GM21825 (cell line): ENCODE results near the gene KL.

Source experiments
- ATAC-seq: cut with Tn5 transposase; IDR thresholded peaks from one replicate; pipeline ENCODE4 v1.9.1; 2021; ENCODE audit warnings: mild to moderate bottlenecking, moderate library complexity; ENCODE audit not compliant: unreplicated experiment

KL gene

DNA sequence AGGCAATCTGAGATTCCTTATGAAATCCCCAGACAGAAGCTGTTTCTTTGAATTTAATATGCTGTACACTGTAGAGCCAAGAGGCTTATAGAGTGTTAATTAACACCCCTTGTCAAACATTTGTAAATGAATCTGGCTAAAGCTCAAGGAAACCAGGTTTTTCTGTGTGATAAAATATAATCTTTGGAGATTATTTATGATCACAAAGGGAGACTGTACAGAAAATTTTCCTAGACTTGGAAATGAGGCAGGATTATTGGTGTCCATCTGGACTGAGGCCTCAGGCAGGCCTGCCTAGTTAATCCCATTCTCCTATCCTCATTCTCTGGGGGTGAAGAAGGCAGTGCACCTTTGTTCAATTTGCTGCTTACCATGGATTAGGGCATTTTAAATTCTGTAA lies 17.8 kb downstream of the KL start:
- ATAC-seq, result no peak

DNA sequence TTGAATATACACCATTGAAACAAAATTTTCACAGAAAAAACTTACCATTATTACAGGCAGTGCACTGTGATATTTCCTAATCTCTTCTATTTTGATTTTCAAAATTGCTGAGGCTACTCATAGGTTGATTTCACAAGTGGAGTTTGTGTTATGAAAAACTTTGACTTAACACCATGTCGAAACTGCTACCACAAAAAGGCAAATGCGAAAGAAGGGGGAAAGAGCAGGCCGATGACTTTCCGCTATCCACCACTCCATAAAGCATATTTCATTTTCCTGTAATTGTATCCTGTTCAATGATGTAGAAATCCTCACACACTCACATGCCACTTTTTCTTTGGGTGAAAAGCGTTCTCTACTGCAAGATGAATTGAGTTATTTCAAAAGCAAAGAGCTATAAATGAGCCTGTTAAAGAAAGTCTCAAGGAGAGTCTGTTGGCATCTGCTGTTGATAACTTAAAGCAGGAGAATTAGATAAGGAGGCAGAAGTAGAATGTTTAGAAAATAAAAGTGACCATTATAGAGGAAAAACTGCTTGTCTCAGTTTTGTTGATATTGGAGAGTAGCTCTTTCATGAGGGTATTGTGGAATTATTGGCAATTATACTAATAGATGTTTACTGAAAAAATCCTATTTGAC lies 18.8 kb downstream of the KL start:
- ATAC-seq, result no peak

DNA sequence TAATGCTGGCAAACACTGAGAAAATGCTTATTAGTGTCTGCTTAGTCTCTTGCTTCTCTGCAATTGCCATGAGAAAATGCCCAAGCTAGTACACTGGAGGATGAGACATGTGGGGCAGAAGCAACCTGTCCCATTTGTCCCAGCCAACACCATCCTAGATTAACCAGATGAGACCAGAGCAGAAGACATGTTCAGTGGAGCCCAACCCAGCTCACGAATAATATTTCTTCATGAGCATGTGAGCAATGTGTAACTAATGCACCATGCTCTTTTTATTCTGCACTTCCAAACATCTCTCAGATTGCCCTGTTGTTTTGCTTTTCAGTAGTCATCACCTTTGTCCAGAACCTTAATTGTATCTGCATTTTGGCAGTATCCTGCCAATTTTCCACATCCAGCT lies 21.4 kb downstream of the KL start:
- no peak for ATAC-seq

DNA sequence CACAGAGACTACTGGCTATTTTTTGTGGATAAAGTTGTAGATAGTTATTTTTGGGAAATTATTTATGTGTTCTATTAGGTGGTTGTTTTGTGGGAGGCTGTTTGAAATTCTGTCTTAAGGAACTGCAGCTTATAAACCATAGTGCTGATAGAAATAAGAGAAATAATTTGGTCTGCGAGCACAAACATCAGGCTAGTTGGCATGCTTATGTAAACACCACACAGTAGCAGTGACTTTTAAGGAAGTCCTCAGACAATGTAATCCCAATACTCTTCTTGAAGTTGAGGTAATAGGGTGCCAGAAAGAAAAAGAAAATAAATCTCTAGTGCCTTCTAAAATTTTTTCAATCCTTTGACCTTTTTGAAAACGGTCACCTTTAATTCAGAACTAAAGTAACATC lies 23.9 kb downstream of the KL start:
- no peak for ATAC-seq

DNA sequence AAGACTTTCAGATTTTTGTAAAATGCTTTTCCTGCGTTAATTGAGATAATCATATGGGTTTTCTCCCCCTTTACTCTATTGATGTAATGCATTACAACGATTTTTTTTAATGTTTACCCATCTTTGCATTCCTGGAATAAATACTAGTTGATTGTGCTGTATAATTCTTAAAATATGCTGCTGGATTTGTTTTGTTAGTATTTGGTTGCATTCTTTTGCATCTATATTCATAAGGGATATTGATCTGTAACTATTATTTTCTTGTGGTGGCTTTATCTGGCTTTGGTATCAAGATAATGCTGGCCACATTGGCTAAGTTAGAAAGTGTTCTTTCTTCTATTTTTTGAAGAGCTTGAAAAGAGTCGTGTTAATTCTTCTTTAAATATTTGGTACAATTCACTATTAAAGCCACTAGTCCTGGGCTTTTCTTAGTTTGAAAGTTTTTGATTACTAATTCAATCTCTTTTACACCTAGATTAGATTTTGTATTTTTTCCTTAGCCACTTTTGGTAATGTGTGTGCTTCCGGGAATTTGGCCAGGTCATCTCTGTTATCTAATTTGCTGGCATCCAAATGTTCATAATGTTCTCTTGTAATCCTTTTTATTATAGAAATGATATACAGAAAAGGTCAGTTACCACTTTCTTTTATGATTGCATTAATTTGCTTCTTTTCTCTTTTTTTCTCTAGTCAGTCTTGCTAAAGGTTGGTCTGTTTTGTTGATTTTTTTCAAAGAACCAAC lies 29.8 kb downstream of the KL start:
- ATAC-seq, result no peak

DNA sequence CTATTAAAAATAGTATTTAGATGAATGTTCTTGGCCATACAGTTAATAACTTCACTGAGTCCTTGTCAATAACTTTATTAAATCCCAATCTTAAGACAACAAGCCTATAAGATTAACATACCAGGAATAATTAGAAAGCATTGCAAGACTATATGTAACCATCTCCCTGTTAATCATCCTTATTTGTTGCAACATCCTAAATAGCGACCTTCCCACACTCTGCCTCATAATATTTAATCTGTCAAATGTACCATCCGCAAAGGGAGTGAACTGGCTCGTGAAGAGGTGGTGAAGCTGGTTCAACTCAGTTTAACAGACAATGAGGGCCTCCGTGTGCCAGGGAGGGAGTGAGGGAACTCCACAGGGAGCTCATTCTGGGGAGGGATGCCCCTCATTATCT lies 33.9 kb downstream of the KL start:
- ATAC-seq, result no peak

DNA sequence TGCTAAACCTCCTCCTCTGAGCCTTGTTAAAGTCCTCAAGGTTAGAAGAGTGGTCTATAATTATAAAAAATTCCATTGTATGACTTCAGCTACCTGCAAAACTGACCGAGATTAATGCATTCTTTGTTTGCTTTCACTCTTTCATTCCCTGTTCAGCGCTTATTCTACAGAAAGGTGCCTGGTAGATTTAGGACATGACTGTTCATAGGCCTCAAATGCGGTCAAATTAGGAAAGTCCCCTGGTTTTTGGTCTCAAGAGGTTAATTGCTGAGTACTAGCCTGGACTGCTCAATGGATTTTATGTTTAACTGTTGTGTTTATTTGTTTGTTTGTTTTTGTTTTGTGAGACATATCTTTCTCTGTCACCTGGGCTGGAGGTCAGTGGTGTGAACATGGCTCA lies 35.4 kb downstream of the KL start:
- no peak for ATAC-seq

DNA sequence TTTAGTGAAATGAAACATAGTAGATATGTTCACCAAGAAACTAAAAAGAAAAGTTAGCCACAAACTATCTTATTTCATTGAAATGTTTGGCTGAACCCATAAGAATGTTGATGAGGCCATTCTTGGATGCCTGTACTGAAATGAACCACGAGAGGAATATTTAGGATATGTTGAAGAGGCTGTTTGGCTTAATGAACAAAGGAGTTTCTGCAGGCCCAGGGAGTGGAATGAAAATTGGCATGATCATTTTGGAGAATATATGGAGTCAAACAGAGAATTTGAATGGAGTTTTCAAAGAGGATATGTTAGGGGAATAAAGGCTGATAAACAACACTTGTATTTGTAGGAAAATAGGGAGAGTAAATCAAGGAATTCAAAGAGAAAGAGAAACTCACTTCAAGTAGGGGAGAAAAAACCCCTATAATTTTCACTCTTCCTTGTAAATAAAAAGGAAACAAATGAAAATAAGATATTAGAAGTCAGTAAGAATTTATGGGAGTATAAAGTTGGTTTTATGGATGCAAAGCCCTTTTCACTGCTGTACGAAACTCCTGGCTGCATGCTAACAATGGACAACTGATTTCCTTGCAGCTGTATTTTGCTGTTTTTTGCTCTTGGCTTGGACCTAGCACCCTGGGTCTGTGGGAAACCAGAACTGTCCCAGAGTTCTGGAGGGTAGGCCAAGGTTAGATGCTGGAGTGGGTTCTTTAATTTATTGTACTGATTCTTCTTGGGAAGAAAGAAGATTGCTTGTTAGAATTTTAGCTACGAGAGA lies 36.5 kb downstream of the KL start:
- no peak for ATAC-seq

DNA sequence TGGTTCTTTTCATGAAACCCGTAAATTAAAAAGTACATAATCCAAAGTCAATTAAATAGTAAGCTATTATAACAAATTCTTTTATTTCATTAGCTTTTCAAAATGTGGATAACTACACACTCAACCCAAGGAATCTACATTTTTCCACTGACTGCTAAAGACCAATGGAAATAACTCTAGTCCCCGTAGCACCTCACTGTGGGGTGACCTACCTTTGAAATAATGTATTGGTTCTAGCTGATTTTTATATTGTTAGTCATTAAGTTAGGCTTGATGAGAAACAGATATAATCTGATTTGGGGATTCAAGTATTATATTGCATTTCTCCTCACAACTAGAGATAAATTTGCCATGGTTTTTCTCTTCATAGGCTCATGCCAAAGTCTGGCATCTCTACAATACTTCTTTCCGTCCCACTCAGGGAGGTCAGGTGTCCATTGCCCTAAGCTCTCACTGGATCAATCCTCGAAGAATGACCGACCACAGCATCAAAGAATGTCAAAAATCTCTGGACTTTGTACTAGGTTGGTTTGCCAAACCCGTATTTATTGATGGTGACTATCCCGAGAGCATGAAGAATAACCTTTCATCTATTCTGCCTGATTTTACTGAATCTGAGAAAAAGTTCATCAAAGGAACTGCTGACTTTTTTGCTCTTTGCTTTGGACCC lies 37.3 kb downstream of the KL start:
- ATAC-seq, result no peak

DNA sequence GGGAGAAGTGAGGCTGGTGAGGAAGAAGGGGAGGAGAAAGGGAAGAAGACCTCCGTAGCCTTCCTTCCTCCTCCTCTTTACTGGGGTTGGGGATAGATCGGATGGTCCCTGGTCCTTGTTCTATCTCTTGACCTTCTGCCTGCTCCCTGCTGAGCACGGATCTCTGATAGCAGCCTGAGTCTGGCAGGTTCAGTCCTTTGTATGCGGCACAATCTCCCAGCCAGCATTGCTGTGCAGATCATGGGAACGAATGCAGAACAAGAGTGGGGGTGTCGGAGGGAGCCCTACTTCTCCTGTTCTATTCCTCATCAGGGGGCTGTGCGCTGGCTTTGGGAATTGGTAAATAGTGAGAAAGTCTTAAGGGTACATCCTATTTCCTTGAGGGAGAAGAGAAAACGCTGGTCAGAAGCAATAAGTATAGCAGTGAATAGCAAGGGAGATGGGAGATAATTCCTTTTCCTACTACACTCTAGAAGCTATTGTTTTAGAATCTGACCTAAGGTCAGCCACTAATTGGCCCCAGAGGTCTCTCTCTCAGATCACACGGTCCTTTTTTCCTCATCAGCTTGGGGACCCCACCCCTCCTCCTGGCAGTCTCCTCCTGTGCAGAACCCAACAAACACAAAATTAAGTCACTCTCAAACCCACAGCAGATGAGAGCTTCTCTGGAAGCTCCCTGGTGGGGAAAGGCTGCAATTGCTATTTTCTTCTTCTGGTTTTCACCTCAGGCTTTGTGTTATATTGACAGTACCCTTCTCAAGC lies 41.0 kb downstream of the KL start:
- ATAC-seq, result no peak

DNA sequence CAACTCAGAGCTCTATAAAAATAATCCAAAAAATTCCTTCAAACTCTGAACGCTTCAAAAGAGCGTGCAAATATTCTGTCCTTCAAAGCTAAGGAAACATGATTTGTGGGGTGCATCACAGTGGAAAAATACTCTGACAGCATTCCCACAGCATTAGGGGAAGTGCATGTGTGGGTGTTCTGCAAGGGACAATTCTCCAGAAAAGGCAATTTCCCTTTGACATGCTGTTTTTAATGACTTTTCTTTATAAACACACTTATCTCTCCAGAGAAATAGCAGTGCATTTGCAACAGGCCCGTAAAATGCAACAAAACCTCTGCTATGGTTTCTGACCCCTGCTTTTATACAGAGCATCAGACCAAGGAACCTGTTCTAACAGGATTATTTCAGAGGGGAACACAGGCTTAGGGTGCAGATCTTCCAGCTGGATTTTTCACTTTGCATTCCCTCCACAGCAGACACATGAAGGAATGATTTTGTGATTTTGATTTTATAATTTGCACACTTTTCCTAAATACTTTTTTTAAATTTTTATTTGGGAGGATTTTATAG lies 42.6 kb downstream of the KL start:
- ATAC-seq, result no peak

DNA sequence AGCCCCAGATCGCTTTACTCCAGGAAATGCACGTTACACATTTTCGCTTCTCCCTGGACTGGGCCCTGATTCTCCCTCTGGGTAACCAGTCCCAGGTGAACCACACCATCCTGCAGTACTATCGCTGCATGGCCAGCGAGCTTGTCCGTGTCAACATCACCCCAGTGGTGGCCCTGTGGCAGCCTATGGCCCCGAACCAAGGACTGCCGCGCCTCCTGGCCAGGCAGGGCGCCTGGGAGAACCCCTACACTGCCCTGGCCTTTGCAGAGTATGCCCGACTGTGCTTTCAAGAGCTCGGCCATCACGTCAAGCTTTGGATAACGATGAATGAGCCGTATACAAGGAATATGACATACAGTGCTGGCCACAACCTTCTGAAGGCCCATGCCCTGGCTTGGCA lies 44.6 kb downstream of the KL start:
- ATAC-seq, result no peak

DNA sequence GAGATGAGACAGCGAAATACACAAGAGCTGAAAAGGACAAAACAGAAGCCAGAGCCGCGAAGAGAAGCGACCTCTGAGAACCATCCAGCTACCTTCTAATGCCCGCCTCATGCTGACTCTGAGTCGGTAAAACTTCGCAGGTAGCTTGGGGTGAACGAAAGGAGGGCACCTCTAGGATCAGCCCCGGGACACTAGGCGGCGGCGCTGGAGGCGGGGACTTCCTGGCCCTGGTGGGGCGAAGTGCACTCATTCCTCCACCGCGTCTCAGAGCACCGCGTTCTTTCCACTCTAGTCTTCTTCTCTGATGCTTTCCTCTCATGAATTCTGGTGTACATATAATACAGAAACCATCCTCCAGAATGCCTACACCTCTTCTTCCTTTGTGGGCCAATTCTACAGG lies 50.1 kb downstream of the KL start:
- ATAC-seq, result no peak

DNA sequence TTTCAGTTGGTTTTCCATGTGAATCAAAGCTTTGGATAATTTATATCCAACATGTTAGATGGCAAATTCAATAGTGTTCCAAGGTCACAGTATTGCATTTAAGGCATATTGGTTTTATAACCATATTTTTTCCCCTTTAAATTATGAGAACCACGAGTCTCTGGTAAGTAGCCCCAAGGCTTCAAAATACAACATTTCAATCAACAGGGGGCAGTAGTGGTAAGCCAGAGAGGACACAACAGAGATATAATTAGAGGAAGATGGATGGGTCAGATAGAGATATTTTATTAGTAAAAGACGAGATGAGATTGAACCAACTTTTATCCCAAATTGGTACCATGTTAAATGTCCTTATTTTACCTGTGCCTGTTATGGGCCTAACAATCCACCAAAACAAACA lies 53.1 kb downstream of the KL start:
- no peak for ATAC-seq

DNA sequence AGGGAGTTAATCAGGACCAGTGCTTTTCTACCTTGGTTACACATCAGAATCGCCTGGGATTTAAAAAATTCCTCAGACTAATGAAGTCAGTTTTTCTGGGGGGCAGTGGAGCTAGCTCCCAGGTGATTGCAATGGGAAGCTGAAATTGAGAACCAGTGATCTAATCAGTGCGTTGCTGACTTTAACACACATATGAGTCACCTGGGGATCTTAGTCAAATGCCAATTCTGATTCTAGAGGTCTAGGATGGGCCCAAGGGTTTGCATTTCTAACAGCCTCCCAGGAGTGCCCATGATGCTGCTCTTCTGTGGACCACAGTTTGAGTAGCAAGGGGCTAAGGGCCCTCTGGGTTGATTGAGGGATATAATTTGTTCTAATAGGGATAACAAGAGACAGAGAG lies 54.5 kb downstream of the KL start:
- ATAC-seq, result no peak

DNA sequence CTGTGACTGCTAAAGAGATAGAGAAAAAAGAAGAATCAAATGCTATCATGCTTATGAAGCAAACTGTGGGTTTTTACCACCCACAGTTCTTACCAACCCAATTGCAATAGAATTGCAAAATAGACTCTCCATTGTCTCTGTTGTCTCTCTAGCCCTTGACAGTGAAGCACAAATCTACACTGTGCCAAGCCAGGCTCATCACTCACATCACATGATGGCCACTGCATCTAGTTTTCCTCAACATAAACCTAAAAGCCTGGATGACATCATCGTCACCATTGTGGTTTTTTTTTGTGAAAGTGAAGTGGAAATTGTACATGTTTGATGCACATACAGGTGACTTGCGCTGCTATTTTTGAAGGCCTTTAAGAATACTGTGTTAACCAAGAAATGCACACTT lies 56.1 kb downstream of the KL start:
- no peak for ATAC-seq

DNA sequence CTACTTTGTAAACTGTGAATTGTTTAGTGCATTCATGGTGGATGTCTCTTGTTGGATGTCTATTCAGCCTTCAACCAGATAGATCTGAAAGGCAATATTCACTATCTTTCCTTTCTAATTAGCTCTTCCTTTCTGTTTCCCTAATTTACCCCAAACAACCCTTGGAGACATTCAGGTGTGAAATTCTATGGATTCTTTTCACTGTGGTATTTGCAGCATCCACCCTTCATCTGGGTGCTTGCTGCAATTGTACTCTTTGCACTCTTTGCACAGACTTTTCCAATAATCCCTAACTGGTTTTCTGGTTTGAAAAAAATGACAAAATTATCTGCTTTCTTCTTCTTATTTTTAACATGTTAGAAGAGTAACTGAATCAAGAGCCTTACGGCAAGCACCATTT lies 56.5 kb downstream of the KL start:
- no peak for ATAC-seq

DNA sequence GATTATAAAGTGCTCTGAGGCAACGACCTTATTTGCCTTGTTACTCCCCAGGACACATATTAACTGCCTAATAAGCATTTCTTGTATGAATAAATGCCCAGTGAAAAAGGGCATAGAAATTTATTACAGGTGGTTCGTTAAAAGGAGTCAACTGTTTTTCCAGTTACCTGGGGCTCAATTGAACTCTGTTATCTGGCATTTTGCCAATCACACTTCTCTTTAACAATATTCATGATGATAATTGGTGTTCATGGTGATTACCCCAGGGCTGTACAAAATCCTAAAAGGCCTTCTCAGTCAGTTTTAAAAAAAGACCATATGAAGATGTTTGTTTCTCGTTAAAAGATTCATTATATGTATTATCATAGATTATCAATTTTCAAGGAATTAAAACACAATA lies 57.1 kb downstream of the KL start:
- ATAC-seq, result no peak

DNA sequence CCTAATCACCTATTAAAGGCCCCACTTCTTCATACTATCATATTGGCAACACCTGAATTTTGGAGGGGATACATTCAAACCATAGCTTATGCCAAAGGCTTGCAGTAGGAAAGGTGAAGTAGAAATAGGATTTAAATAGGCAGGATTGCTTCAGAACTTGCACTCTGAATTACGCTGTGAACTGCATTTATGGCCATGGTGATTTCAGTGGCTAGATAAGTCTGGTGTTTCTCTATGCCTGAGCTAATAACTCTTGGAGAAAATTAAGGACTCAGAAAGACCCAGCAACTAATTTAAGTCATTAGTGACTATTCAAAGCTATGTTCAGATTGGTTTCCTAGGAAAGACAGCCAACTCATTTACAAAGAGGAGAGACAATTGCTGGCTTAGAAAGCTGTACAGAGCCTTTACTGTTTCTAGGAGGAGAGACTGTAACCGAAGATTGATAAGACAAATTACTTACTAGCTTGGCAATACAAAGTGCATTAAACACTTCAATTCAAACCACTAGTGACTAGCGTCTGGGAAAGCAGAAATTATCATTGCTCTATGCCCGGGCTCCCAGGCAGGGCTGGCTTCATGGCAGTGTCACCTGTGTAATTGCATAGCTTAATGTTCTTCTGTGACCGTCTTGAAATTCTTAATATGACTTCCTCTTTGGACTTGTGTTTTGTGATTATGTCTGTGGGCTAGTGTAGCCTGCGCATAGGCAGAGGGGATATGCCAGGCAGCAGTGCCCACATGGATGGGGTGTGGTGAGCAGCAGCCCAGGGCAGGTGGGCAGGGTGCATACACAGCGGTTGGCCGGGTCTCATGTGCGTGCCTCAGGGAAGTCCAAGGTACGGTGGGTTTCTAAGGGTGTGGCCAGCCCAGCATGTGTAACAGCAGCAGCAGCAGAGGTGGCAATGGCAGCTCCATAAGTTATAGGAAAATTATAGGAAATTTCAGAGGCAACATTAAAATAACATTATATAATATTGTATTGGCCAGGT lies 60.1 kb downstream of the KL start:
- ATAC-seq, result no peak
